ENCODE measurements around the gene SUGP1. TPM values are rescaled to one million over a fixed set of nuclear protein-coding genes. Genes with fewer than 3 reads are reported as not detected.

The SUGP1 gene
- total RNA-seq, 1 experiment from 2014 or later, result 20.1 TPM

GRCh38 chr19:19315444-19315843 is 4.9 kb downstream of the SUGP1 start:
- DNase-seq (ENCODE audit: low read depth, low spot score), result peak; percentile 13
- in situ Hi-C loops (cut with HindIII; ENCODE audit: low pct_unique_long_range_greater_than_20kb, low sequenced_read_pairs), result no loop called here

- in situ Hi-C loops (cut with HindIII; ENCODE audit: low pct_unique_long_range_greater_than_20kb, low sequenced_read_pairs), result no loop called here
These were observed 11.9 kb downstream of the SUGP1 start for GRCh38 chr19:19308373-19308772.

GRCh38 chr19:19306191-19306590 is 14.1 kb downstream of the SUGP1 start:
- in situ Hi-C loops (cut with HindIII; ENCODE audit: low pct_unique_long_range_greater_than_20kb, low sequenced_read_pairs), result no loop called here
- no peak for DNase-seq (ENCODE audit: low read depth, low spot score)

More at GRCh38 chr19:19308373-19308772, 11.9 kb downstream of the SUGP1 start:
- DNase-seq (ENCODE audit: low read depth, low spot score), result no peak

- no peak for DNase-seq (ENCODE audit: low read depth, low spot score)
- in situ Hi-C loops (cut with HindIII; ENCODE audit: low pct_unique_long_range_greater_than_20kb, low sequenced_read_pairs), result no loop called here
These were observed 14.6 kb downstream of the SUGP1 start for GRCh38 chr19:19305696-19306095.

- in situ Hi-C loops (cut with HindIII; ENCODE audit: low pct_unique_long_range_greater_than_20kb, low sequenced_read_pairs), result no loop called here
- DNase-seq (ENCODE audit: low read depth, low spot score), result no peak
These were observed 15.2 kb downstream of the SUGP1 start for GRCh38 chr19:19305066-19305465.

GRCh38 chr19:19304186-19304965 is 15.9 kb downstream of the SUGP1 start:
- no peak for DNase-seq (ENCODE audit: low read depth, low spot score)
- in situ Hi-C loops (cut with HindIII; ENCODE audit: low pct_unique_long_range_greater_than_20kb, low sequenced_read_pairs), result no loop called here

GRCh38 chr19:19303411-19303810 is 16.9 kb downstream of the SUGP1 start:
- no peak for DNase-seq (ENCODE audit: low read depth, low spot score)
- in situ Hi-C loops (cut with HindIII; ENCODE audit: low pct_unique_long_range_greater_than_20kb, low sequenced_read_pairs), result no loop called here

- no peak for DNase-seq (ENCODE audit: low read depth, low spot score)
- in situ Hi-C loops (cut with HindIII; ENCODE audit: low pct_unique_long_range_greater_than_20kb, low sequenced_read_pairs), result no loop called here
These were observed 19.7 kb downstream of the SUGP1 start for GRCh38 chr19:19300613-19301012.

GRCh38 chr19:19297759-19298158 is 22.6 kb downstream of the SUGP1 start:
- DNase-seq (ENCODE audit: low read depth, low spot score), result no peak
- in situ Hi-C loops (cut with HindIII; ENCODE audit: low pct_unique_long_range_greater_than_20kb, low sequenced_read_pairs), result no loop called here

- in situ Hi-C loops (cut with HindIII; ENCODE audit: low pct_unique_long_range_greater_than_20kb, low sequenced_read_pairs), result no loop called here
- no peak for DNase-seq (ENCODE audit: low read depth, low spot score)
These were observed 23.2 kb downstream of the SUGP1 start for GRCh38 chr19:19296953-19297689.

- in situ Hi-C loops (cut with HindIII; ENCODE audit: low pct_unique_long_range_greater_than_20kb, low sequenced_read_pairs), result no loop called here
These were observed 25.4 kb downstream of the SUGP1 start for GRCh38 chr19:19294914-19295313.

GRCh38 chr19:19292607-19293006 is 27.7 kb downstream of the SUGP1 start:
- in situ Hi-C loops (cut with HindIII; ENCODE audit: low pct_unique_long_range_greater_than_20kb, low sequenced_read_pairs), result no loop called here
- DNase-seq (ENCODE audit: low read depth, low spot score), result no peak

More at GRCh38 chr19:19294914-19295313, 25.4 kb downstream of the SUGP1 start:
- DNase-seq (ENCODE audit: low read depth, low spot score), result no peak

- in situ Hi-C loops (cut with HindIII; ENCODE audit: low pct_unique_long_range_greater_than_20kb, low sequenced_read_pairs), result no loop called here
- DNase-seq (ENCODE audit: low read depth, low spot score), result no peak
These were observed 34.6 kb downstream of the SUGP1 start for GRCh38 chr19:19285686-19286085.

GRCh38 chr19:19280561-19280960 is 39.7 kb downstream of the SUGP1 start:
- in situ Hi-C loops (cut with HindIII; ENCODE audit: low pct_unique_long_range_greater_than_20kb, low sequenced_read_pairs), result no loop called here
- DNase-seq (ENCODE audit: low read depth, low spot score), result no peak

GRCh38 chr19:19279853-19280252 is 40.5 kb downstream of the SUGP1 start:
- in situ Hi-C loops (cut with HindIII; ENCODE audit: low pct_unique_long_range_greater_than_20kb, low sequenced_read_pairs), result no loop called here
- no peak for DNase-seq (ENCODE audit: low read depth, low spot score)

- in situ Hi-C loops (cut with HindIII; ENCODE audit: low pct_unique_long_range_greater_than_20kb, low sequenced_read_pairs), result no loop called here
- no peak for DNase-seq (ENCODE audit: low read depth, low spot score)
These were observed 41.2 kb downstream of the SUGP1 start for GRCh38 chr19:19279062-19279612.

- in situ Hi-C loops (cut with HindIII; ENCODE audit: low pct_unique_long_range_greater_than_20kb, low sequenced_read_pairs), result no loop called here
- no peak for DNase-seq (ENCODE audit: low read depth, low spot score)
These were observed 42.0 kb downstream of the SUGP1 start for GRCh38 chr19:19278315-19278714.

GRCh38 chr19:19276851-19277250 is 43.5 kb downstream of the SUGP1 start:
- in situ Hi-C loops (cut with HindIII; ENCODE audit: low pct_unique_long_range_greater_than_20kb, low sequenced_read_pairs), result no loop called here
- no peak for DNase-seq (ENCODE audit: low read depth, low spot score)

- in situ Hi-C loops (cut with HindIII; ENCODE audit: low pct_unique_long_range_greater_than_20kb, low sequenced_read_pairs), result no loop called here
- DNase-seq (ENCODE audit: low read depth, low spot score), result no peak
These were observed 43.9 kb downstream of the SUGP1 start for GRCh38 chr19:19276386-19276785.

Measured in SK-MEL-5 (cell line).